Esophagus squamous epithelium (tissue), 4 donors: Measurements from ENCODE around the gene EXOSC3.

ENCODE experiments used
- POLR2A ChIP-seq, 4 donors: fragments of 450-650 bp; IDR thresholded peaks; one replicate each; pipeline ENCODE4 v1.6.1; 2017; ENCODE audit warnings: antibody characterized with exemption in 4 of 4, mild to moderate bottlenecking in 4 of 4, moderate library complexity in 3 of 4
- TF ChIP-seq, protein P1 (sequence below), 6 experiments: fragments of 450-650 bp in 4 of 6; fragments of 200-600 bp in 2 of 6; sonication (generic) in 2 of 6; IDR thresholded peaks; one replicate each; pipeline ENCODE4 v1.5.1; 2016 to 2019; ENCODE audit warnings: antibody characterized with exemption in 6 of 6, mild to moderate bottlenecking in 4 of 6, moderate library complexity in 4 of 6

DNA sequence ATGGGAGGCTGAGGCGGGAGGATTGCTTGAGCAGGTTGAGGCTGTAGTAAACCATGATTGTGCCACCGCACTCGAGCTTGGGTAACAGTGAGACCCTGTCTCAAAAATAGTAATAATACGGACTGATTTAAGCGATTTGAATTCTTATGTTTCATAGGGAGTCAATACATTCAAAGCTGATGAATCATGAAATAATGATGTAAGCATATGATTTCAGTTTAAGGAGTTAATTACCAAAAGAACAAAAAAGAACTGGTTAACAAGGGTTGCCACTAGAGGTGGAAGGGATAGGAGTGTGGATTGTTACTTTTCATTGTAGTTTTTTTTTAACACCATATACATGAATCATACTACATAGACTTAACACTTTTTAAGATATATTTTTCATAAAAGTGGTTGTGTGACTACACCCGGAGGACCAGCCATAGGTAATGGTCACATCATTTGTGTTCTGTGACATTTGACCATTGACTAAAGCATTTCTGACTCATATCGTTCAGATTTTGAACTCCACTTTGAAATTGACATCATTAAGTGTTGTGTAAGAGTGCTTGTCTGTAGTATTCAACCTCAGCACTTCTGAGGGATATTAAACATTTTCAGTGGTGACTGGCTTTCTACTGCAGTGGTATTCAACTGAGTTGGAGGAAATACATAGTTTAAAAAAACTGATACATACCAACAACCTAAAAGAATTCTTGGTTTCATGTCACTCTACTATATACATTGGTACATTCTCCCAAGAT is 24.3 kb downstream of the EXOSC3 start:
- TF ChIP-seq, protein P1, sequence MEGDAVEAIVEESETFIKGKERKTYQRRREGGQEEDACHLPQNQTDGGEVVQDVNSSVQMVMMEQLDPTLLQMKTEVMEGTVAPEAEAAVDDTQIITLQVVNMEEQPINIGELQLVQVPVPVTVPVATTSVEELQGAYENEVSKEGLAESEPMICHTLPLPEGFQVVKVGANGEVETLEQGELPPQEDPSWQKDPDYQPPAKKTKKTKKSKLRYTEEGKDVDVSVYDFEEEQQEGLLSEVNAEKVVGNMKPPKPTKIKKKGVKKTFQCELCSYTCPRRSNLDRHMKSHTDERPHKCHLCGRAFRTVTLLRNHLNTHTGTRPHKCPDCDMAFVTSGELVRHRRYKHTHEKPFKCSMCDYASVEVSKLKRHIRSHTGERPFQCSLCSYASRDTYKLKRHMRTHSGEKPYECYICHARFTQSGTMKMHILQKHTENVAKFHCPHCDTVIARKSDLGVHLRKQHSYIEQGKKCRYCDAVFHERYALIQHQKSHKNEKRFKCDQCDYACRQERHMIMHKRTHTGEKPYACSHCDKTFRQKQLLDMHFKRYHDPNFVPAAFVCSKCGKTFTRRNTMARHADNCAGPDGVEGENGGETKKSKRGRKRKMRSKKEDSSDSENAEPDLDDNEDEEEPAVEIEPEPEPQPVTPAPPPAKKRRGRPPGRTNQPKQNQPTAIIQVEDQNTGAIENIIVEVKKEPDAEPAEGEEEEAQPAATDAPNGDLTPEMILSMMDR (IDR thresholded peaks at IDR 0.05): no peak
- no peak for TF ChIP-seq POLR2A (IDR thresholded peaks at IDR 0.05)
